SW480 (cell line): ENCODE results near the gene FAU.

Experiments
- DNase-seq: peaks from one replicate; pipeline ENCODE4 v3.0.0-alpha.2; 2016; ENCODE audit warnings: low spot score

FAU gene

GRCh38 chr11:65078151-65078550 lies 43.8 kb downstream of the FAU start:
- peak; percentile 50 for DNase-seq

DNA sequence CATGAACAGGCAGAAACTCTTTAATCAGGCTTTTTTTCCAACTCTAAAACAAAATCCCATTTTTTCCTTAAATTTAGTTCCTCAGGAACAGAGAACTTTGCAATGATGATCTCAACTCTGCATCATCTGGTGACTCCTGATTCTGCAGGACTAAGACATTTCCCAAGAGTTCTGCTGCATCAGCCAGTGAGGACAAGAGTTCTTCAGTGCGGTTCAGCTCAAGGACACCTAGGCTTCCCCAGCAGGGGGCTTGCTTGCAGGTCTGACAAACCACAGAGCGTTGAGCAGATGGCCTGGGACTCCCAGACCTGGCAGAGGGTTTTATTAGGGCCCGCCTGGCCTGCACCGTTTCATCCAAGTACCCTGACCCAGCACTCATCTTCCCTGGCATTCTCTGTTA lies 44.5 kb downstream of the FAU start:
- peak; percentile 20 for DNase-seq

DNA sequence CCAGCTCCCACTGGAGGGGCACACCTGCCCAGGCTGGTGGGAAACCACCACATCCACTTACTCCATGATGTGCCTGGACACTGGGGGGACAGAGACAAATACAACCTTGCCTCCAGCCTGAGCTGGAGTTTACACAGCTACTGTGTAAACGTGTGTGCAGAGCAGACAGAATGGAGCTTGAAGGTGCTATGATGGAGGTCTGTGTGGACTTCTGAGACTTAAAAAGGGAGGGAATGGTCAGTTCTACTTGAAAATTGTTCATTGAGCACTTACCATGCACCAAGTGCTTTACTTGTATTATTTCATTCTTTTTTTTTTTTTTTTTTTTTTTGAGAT lies 49.3 kb downstream of the FAU start:
- DNase-seq, result no peak

DNA sequence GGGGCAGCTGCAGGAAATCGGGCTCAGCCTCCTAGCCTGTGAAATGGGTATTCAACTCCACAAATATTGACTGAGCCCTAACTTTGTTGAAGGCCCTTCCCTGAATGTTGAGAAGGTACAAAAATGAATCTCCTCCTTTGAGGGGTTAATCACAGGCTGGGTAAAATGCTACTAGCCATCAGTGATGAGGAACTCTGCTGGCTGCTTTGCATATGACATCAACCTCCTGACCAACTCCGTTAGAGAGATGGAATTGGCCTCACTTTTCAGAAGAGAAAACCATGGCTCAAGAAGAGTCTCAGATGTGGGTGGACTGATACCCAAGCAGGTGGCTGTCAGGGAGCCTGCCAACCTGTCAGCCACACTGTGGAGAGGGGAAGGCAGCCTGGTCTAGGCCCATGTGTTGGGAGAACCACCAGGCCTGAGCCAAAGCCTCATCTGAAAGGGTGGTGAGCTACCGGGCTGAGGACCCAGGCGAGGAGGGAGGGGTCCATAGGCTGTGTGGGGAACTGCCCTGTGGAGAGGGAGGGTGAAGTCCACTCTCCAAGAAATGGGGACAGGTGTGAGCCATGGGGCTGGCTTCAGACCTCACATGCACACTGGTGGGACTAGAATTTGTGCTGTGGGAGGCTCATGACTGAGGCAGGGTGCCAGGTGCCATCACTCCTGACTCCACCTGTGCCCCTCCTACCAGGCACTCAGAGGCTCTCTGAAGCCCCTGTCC lies 49.9 kb downstream of the FAU start:
- no peak for DNase-seq
